CD4-positive, alpha-beta T cell treated with Interleukin-4 for 4 hours (primary cell): ENCODE results near the gene DENND10.
A peak's percentile ranks its signal among the peaks of the same experiment; 100 is the strongest.
"Not testable (repeated sequence)": the region's sequence is repeated elsewhere in the genome, so short reads cannot be mapped to it uniquely, and the experiment has no call there.

Experiments
- DNase-seq: peaks from one replicate; pipeline ENCODE4 v3.0.0-alpha.2; 2020

Gene DENND10

GRCh38 chr10:119133949-119134348 is 30.0 kb downstream of the DENND10 start:
- DNase-seq = no peak

DNA sequence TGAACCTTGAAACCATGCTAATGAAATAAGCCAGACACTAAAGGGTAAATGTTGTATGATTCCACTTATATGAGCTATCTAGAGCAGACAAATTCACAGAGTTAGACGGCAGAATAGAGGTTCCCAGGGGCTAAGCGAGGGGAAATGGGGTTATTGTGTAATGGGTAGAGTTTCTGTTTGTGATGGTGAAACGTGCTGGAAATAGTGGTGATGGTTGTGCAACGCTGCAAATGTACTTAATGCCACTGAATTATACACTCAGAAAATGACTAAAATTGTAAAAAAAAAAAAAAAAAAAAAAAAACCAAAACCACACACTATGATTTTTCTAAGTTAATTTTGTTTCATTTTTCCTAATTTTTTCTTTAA is 31.6 kb downstream of the DENND10 start:
- no peak for DNase-seq

- no peak for DNase-seq
Observed at GRCh38 chr10:119136084-119136483, 32.2 kb downstream of the DENND10 start.

DNA sequence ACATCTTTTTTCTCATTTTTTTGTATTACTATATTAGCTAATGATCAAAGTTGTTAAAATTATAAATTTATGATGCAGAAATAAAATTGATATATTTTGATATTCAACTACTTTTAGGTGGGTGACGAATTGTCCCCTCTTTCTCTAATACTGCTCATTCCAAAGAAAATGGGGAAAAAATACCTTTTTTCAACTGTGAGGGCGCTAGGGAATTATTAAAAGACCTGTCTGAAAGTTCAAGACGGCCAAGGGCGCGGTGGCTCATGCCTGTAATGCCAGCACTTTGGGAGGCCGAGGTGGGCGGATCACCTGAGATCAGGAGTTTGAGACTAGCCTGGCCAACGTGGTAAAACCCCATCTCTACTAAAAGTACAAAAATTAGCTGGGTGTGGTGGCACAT is 34.0 kb downstream of the DENND10 start:
- DNase-seq = not testable (repeated sequence)

DNA sequence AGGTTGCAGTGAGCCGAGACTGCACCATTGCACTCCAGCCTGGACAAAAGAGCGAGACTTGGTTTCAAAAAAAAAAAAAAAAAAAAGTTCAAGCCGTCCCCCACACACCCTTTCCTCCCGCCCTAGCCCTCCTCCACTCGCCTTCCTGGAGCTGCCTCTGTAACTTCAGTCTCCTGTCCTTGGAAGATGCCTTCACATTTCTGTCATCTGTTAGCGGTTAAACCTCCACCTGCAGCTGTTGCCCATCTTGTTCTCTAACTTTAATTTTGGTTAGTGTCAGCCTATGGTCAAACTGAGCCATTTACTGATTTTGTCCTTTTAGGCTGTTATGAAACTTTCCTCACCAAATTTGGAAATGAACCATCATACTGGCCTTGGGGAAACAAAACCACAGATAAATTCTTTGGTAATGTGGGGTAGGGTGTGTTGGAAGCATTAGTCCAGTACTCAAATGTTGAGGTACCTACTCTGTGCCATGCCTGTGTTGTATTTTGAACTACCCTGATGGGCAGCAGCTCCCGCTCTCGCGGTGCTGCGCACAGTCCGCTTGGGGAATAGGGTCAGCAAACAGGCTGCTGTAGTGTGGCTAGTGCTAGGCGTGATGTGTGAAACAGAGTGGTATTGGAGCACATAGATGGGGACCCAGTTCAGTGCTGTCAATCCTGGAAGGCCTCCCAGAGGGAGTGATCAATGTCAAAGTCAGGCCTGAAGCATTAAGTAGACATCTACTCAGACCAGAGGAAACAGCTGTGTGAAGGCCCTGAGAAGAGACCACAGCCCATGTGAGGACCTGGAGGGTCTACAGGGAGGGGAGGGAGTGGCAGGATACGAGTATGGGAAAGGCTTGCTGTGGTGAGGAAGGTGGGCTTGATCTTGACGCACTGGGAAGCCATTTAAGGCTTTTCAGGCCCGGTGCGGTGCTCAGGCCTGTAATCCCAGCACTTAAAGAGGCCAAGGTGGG is 34.7 kb downstream of the DENND10 start:
- no peak for DNase-seq

GRCh38 chr10:119139464-119140067 is 35.7 kb downstream of the DENND10 start:
- DNase-seq = peak; percentile 44

DNA sequence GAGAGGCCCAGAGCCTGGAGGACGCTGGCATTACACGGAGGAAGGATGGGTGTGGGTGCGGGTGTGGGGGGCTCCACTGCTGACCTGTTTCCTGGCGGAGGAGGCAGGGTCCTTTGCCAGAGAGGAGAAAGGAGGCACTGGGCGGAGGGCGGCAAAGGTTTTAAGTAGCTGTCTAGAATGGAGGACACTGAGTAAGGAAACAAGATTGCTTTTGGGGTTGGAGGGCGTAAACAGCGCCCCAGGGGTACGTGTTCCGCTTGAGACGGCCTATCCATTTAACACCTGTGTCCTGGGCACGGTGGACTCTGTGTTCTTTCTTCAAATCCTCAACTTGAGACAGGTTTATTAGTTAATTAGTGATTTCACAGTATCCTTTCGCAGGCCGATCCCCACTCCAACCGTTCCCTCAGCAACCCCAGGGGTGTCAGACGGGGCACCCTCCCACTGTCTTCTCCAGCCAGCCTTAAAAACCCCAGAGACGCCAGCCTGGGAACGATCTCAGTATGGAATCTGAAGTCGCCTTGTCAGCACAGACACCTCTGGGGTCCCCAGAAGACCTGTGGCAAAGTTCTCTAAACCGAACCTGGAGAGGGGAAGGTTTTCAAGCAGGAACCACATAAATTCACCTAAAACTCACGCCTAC is 36.8 kb downstream of the DENND10 start:
- no peak for DNase-seq

DNA sequence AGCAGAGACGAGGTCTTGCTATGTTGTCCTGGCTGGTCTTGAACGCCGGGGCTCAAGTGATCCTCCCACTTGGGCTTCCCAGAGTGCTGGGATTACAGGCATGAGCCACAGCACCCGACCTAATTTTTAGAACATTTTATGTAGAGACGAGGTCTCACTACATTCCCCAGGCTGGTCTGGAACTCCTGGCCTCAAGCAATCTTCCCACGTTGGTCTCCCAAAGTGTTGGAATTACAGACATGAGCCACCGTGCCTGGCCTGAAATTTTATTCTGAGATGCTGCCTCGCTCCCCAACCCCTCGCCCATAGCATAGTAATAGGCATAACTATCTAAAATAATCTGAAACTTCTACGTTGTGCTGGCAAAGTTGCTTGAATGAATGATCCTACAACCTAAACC is 39.7 kb downstream of the DENND10 start:
- DNase-seq = no peak

DNA sequence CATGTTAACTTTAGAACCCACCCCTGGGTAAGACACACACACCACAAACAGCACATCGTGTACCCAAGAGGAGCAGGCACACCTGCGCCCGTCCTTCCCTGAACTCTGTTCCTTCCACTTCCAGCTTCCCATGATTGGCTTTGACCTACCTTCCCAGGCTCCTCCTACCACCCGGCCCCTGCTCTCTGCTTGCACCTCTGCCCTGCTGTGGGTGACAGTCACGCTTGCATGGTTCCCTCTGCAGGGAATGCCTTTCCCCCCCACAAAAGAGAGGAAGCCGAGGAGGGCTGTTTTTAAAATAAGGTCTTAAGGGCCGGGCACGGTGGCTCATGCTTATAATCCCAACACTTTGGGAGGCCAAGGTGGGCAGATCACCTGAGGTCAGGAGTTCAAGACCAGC is 45.2 kb downstream of the DENND10 start:
- no peak for DNase-seq

DNA sequence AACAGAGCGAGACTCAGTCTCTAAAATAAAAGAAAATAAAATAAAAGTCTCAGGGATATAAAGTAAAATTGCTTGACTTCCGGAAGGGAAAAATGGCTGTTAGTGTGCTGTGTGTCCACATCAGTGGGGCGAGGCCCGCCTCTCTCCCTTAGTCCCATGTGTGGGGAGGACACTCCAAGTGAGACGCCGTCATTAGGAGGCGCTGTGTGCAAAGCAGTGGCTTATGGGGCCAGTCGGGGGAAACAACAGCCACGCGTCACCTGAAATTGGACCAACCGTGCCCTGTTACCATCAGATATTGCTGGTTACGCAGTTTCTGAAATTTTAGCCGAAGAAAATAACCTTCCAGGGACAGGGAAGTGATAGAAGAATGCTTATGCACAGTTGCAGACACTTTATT is 45.8 kb downstream of the DENND10 start:
- no peak for DNase-seq

DNA sequence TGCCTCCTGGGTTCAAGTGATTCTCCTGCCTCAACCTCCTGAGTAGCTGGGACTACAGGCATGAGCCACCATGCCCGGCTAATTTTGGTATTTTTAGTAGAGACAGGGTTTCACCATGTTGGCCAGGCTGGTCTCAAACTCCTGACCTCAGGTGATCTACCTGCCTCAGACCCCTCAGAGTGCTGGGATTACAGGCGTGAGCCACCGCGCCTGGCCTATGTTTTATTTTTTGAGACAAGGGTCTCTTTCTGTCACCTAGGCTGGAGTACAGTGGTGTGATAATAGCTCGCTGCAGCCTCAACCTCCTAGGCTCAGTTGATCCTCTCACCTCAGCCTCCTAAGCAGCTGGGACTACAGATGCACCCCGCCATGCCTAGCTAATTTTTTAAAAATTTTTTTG is 47.7 kb downstream of the DENND10 start:
- DNase-seq = not testable (repeated sequence)

- no peak for DNase-seq
Observed at GRCh38 chr10:119153041-119153440, 49.1 kb downstream of the DENND10 start.

DNA sequence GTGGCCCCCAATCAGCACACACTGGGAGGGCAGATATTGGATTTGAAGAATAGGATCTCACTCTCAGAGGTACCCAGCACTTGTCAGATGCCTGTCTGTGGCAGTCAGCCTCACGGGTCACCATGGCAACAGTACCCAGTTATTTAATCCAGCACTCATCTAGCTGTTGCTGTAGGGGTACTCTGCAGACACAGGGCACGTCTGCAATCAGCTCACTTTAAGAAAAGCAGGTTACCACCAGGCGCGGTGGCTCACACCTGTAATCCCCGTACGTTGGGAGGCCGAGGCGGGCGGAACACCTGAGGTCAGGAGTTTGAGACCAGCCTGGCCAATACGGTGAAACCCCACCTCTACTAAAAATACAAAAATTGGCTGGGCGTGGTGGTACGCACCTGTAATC is 49.7 kb downstream of the DENND10 start:
- no peak for DNase-seq

DNA sequence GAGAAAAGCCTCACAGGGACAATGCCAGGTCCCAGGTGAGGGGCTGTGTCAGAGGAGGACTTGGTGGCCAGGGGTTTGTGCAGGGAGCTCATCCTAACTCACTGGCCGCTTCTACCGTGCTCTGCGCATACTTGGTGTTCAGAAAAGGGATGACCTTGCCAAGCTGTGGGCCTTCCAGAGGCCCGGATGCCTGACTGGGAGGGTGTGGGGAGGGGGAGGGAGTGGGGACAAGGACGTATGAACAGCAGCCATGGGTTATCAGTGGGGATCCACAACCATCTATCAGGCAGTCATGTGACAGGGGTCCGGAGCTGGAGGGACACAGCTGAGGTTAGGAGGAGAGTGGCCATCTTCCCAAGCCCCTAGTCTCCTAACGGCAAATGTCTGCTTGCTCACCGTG is 55.4 kb downstream of the DENND10 start:
- no peak for DNase-seq

DNA sequence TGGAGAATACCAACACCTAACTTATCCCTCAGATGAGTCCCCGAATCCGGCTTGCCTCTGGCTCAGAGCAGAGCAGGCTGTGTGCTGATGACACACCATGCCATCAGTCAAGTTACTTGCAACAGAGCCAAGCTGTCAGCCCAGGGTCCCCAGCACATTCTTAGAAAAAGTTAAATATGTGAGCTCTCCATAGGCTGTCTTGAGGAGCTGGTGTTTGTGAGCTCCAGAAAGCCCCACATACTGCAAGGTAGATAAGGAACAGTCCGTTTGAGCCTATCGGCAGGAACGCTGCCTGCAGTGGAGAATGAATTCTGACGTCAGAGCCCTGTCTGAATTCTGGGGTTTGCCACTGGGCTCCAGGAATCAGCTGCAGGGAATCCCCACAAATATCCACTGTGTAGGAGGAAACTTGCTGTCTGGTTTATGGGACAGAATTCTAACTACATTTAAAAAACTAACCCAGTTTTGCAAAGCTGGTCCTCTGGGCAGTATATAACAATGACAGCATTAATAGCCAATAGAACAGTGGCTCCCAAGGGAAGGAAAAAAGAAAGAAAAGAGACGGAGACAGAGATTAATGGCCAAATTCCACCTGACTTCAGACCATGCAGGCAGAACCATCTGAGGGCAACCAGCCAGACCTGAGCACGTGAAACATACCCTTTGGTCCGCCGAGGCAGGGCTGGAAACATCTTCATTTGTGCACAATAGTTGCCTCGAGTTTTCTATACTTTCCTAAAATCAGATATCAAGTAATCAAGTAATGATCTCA is 58.0 kb downstream of the DENND10 start:
- DNase-seq = no peak

GRCh38 chr10:119162452-119163092 is 58.7 kb downstream of the DENND10 start:
- DNase-seq = no peak

DNA sequence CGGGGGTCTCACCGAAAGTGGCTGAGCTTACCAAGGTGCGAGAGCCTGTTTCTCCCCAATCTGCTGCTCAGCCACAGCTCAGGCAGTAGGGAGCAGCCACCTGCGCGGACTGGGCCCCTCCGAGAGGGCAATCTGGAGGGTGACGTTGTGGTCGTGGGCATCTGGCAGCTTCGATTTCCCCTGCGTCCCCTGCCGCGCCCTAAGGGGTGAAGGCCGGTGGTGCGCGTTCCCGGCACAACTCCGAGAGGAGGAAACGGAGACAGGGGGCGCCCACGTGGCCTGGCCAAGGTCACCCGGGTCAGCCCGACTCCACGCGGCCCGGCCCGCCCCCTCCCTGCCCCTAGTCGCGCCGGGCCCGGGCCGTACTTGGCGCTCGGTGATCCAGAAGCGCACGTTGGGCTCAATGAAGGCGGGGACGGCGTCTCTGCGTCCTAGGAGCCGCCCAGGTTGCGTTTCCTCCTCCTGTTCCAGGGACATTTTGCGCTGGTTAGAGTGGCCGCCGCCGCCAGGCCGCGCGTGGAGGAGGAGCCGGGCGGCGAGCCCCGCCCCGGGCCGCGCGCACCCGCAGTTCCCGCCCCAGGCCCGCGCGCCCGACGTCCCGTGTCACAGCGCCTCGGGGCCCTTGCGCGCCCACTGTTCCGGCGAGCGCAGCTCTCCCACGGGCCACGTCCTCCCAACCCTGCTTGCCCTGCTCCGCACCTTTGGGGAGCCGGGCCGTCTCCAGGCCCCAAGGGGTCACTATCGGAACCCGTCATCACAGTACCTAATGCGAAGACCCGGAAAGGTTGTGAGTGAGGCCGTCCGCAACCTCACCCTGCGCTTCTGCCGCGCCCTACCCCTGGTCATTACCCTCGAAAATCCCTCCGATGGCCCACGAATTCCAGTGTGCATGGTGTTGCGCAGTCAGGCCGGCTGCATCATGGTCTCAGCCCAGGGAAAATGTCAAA is 61.5 kb downstream of the DENND10 start, which contains the start of gene SFXN4:
Gene SFXN4 (minus strand): TSS at position 544 of the 947 bp plus-strand sequence. CDS start 67 bp downstream, at position 477.
- DNase-seq = peak; percentile 73

DNA sequence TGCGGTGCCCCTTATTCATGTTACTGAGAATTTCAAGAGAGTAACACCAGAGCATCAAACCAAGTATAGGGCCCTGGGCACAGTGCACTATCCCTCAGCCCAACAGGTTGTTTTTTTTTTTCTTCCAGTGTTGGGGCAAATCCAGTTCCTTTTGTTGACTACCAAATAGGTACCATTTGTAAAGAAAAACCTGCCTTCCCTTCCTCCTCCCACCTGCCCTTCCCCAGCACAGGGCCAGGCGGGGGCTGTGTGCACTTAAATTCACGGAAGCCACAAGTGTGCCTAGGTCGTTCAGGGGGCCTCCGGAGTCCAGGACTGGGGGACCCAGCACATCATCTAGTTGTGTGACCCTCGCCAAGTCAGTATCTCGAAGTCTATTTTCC is 62.2 kb downstream of the DENND10 start:
- DNase-seq = no peak

DNA sequence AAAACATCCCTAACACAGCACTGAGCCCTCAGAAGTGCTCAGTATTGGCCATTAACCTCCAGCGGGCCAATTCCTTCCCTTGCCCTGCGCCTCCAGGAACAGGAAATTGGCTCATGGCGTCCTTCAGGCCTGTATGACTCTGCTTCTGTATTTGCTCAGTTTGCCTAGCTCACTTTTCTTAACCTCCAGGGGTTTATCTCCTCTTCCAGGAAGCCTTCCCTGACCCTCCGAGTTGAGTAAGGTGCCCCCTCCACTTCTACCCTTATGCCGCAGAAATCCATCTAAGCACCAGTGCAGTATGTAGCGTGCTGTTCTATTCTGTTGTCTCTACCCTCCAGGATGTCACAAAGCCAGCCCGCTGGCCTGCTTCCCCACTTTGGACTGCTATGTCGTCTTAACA is 62.7 kb downstream of the DENND10 start:
- no peak for DNase-seq

- no peak for DNase-seq
Observed at GRCh38 chr10:119167041-119167440, 63.1 kb downstream of the DENND10 start.

DNA sequence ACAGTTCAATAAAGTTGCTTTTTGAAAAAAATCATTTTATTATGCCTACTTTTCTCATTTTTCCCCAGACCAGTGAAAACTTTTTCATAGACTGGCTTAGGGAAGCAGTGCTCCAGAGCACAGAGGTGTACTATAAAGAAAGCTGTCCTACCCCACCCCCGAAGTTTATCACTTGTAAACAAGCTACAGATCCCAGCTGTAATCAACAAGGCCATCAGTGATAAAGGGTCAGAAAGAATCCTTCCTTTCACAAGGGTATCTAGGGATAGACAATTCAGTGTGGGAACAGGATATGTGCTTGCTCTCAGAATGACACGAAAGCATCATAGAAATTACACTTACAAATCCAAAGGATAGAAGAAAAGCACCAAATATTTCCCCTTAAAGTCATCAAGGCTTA is 70.2 kb downstream of the DENND10 start:
- DNase-seq = no peak
